Peyer's patch (tissue), 4 donors: ENCODE measurements around the gene ZNHIT1.

ENCODE experiments used
- POLR2A ChIP-seq, 2 donors: fragments of 450-650 bp; IDR thresholded peaks; one replicate each; pipeline ENCODE4 v1.5.1; 2017; ENCODE audit warnings: antibody characterized with exemption in 2 of 2, mild to moderate bottlenecking in 2 of 2, moderate library complexity in 2 of 2
- TF ChIP-seq, protein P1 (sequence below), 6 experiments: fragments of 450-650 bp in 4 of 6; fragments of 200-600 bp in 2 of 6; sonication (generic) in 1 of 6; IDR thresholded peaks; one replicate each; pipeline ENCODE4 v1.5.1; 2017 to 2019; ENCODE audit warnings: antibody characterized with exemption in 6 of 6, mild to moderate bottlenecking in 3 of 6, moderate library complexity in 1 of 6

DNA sequence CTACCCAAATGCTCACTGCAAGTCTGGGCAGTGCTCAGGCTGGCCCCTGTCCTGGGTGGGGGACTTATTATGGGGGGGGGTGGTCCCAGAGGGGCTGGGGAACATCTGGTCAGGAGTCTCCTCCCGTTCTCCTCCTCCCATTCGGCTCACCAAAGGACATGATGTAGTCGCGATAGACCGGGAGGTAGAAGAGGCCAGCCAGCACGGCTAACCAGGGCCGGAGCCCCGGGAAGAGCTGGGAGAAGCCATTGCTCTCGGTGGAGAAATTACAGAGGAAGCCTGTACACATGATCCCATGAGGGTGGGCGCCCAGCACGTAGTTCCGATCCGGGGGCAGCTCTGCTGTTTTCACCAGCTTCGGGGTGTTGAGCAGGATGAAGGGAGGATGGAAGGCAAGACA, 19.5 kb upstream of the ZNHIT1 start:
- TF ChIP-seq, protein P1, sequence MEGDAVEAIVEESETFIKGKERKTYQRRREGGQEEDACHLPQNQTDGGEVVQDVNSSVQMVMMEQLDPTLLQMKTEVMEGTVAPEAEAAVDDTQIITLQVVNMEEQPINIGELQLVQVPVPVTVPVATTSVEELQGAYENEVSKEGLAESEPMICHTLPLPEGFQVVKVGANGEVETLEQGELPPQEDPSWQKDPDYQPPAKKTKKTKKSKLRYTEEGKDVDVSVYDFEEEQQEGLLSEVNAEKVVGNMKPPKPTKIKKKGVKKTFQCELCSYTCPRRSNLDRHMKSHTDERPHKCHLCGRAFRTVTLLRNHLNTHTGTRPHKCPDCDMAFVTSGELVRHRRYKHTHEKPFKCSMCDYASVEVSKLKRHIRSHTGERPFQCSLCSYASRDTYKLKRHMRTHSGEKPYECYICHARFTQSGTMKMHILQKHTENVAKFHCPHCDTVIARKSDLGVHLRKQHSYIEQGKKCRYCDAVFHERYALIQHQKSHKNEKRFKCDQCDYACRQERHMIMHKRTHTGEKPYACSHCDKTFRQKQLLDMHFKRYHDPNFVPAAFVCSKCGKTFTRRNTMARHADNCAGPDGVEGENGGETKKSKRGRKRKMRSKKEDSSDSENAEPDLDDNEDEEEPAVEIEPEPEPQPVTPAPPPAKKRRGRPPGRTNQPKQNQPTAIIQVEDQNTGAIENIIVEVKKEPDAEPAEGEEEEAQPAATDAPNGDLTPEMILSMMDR (IDR thresholded peaks at IDR 0.05) = no peak
- TF ChIP-seq POLR2A (IDR thresholded peaks at IDR 0.05) = no peak
